Epithelial cell of umbilical artery (primary cell): Measurements from ENCODE around the gene HIGD1B. TPM values are rescaled to one million over a fixed set of nuclear protein-coding genes. Genes with fewer than 3 reads are reported as not detected.

Experiments
- total RNA-seq: library from RNA; depleted of rRNA; stranded (reverse); fragments of >200 nt; gene quantifications from 2 replicates; pipeline ENCODE4 v1.2.3, GENCODE V29; 2014

HIGD1B gene
- total RNA-seq = not detected in 2 replicates

DNA sequence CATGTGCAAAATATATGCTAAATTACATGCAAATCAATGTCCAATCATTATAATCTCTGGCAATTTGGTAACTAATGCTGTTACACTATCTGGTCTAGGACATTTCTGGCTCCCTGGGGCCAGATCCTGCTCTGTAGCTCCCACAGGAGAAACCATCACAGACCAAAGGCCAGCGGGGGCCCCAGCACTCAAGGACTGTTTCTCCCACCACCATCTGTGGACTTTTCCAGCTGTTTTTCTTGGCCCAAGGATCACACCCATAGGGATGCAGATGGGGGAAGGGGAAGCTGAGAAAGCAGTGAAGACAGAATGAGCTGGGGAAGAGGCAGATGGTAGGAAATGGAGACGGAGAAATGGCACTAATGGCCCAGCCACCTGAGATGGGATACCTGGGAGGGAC, at the start of gene HIGD1B:
HIGD1B (plus strand) TSS at position 298 of the 400 bp plus-strand sequence. CDS start 270 bp downstream, outside the sequence.

DNA sequence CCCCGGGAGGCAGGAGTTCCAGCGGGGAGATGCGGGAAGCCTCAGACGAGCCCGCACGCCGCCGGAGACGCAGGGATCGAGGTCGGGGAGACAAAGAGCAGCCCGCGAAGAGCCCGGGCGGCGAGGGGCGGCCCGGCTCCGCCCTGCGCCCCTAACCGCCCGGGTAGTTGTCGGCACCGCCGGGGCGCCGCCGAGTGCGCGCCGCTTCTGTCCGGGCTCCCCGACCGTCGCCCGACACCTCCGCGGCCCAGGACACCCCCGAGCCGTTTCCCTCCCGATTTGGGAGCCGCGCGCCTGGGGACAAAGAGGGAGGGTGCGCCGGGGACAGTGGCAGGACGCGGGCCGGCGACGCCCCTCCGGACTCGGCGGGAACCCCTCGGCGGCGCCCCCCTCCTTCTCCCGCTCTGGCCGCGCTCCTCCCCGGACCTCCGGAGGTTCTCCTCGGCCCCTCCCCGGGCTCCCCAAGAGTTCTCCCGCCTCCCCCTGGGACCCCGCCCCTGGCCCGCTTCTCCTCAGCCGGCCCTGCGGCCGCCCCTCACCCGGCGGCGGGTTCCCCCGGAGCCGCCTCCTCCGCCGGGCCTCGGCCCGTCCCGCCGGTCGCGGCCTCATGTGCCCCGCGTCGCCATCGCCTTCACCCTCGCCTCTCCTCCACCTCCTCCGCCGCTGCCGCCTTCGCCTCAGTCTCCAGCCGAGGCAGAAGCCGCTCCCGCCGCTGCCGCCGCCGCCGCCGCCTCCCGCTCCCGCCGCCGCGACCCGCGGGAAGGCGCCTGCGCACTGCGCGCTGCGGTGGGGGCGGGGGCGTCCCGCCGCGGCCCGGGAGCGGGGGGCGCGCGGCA, 17.9 kb upstream of the HIGD1B start, which contains the start of gene GJC1:
GJC1 (minus strand) TSS at position 765 of the 836 bp plus-strand sequence. CDS start 24,470 bp downstream, outside the sequence.

DNA sequence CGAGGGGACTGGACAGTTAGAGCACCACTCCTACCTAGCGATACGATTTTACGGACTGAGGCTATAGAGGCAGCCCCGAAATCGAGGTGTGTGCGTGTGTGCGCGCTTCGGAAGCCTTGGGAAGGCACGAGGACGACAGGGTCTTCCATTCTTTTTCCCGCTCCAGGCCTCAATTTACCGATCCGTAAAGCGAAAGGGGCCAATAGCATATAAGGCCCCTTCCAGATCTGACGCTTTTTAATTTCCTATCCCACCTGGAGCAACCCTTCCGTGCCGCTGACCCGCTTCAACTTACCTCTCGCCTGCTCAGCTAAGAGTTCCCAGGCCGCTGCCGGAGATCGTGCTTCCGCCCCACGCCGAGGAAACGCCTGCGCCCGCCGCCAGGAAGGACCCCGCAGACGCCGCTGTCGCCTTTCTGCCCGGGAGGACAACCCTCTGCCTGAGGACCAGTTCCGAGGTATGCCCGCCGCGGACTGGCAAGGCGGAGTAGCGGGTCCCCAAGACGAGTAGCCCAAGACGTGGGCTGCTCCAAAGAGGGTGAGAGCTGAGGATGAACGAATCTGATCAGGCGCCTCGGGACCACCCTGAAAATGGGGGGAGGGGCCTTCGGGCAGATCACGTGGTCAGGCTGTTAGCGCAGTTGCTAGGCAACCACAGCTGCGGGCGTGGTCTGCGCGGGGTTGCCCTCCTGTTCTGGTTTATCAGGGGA, 51.5 kb downstream of the HIGD1B start, which contains the start of gene EFTUD2:
EFTUD2 (minus strand) TSS at position 372 of the 709 bp plus-strand sequence. CDS start 4,924 bp downstream, outside the sequence.

Other genes starting within 250 kb of the HIGD1B start
- gene MEIOC, start 191.4 kb upstream of the HIGD1B start, total RNA-seq = under 0.01 TPM in 1 of 2 replicates, not detected in the other
- gene CCDC43, start 158.1 kb upstream of the HIGD1B start, total RNA-seq = 49.7 and 69.5 TPM in 2 replicates
- 5.2 and 7.3 TPM in 2 replicates for gene DBF4B, start 139.2 kb upstream of the HIGD1B start, total RNA-seq
- under 0.01 and 0.15 TPM in 2 replicates for gene ADAM11, start 88.9 kb upstream of the HIGD1B start, total RNA-seq
- gene GJC1, start 17.6 kb upstream of the HIGD1B start, total RNA-seq = 11.7 and 35.0 TPM in 2 replicates
- gene EFTUD2, start 51.6 kb downstream of the HIGD1B start, total RNA-seq = 145 and 250 TPM in 2 replicates
- gene GFAP, start 67.6 kb downstream of the HIGD1B start, total RNA-seq = 0.65 and 1.5 TPM in 2 replicates
- gene KIF18B, start 99.9 kb downstream of the HIGD1B start, total RNA-seq = 4.2 and 4.3 TPM in 2 replicates
- under 0.01 TPM in 1 of 2 replicates, not detected in the other for gene C1QL1, start 120.4 kb downstream of the HIGD1B start, total RNA-seq
- 29.8 and 30.9 TPM in 2 replicates for gene DCAKD, start 203.7 kb downstream of the HIGD1B start, total RNA-seq
- 86.0 and 87.1 TPM in 2 replicates for gene NMT1, start 213.4 kb downstream of the HIGD1B start, total RNA-seq